Breast epithelium (tissue), 4 donors: Measurements from ENCODE around the gene KCNN4. TPM values are rescaled to one million over a fixed set of nuclear protein-coding genes. Genes with fewer than 3 reads are reported as not detected.

Source experiments
- DNase-seq, 2 donors: peaks; one replicate each; pipeline ENCODE4 v3.0.0-alpha.2; 2019; ENCODE audit warnings: low spot score in 2 of 2
- H3K27ac ChIP-seq, 2 donors: fragments of 200-600 bp; sonication (generic) in 1 of 2; one replicate each; pipeline ENCODE4 v1.5.1; 2016 to 2019; ENCODE audit warnings: mild to moderate bottlenecking in 1 of 2
- H3K27me3 ChIP-seq, 2 donors: fragments of 200-600 bp; sonication (generic) in 1 of 2; one replicate each; pipeline versions ENCODE4 v1.5.1 to v1.6.0; 2017 to 2019; ENCODE audit warnings: control low read depth in 1 of 2, mild to moderate bottlenecking in 1 of 2
- H3K36me3 ChIP-seq: fragments of 200-600 bp; one replicate; pipeline ENCODE4 v1.5.1; 2019
- H3K4me1 ChIP-seq, 2 donors: fragments of 200-600 bp; sonication (generic); one replicate each; pipeline ENCODE4 v1.5.1; 2016 to 2019; ENCODE audit warnings: control low read depth in 1 of 2
- H3K4me3 ChIP-seq, 3 donors: fragments of 200-600 bp; sonication (generic); 1 replicate in 2 of 3; 2 replicates in 1 of 3; pipeline ENCODE4 v1.5.1; 2016 to 2019; ENCODE audit warnings: mild to moderate bottlenecking in 3 of 3, moderate library complexity in 2 of 3
- H3K9me3 ChIP-seq, 2 donors: fragments of 200-600 bp; sonication (generic) in 1 of 2; one replicate each; pipeline ENCODE4 v1.5.1; 2016 to 2019; ENCODE audit warnings: control low read depth in 1 of 2
- POLR2A ChIP-seq: fragments of 450-650 bp; IDR thresholded peaks from one replicate; pipeline ENCODE4 v1.6.1; 2016; ENCODE audit warnings: antibody characterized with exemption, mild to moderate bottlenecking, moderate library complexity
- POLR2AphosphoS5 ChIP-seq, 3 donors: sonication (generic); formaldehyde crosslinking; IDR thresholded peaks; one replicate each; pipeline ENCODE4 v1.6.1; 2017; ENCODE audit warnings: antibody characterized with exemption in 3 of 3
- intact Hi-C: fragments of 100-400 bp; cut with DNase I; formaldehyde crosslinking; loops from one replicate; pipeline ENCODE4 v1.15.1; 2023; ENCODE audit warnings: low total_unique reads
- total RNA-seq, 3 donors: library from RNA; depleted of rRNA; stranded (reverse); fragments of >200 nt; gene quantifications; one replicate each; pipeline ENCODE4 v1.1.0, GENCODE V29; 2016
- TF ChIP-seq, protein P1 (sequence below), 3 donors: fragments of 450-650 bp; IDR thresholded peaks; one replicate each; pipeline ENCODE4 v1.5.1; 2016 to 2017; ENCODE audit warnings: antibody characterized with exemption in 3 of 3, mild to moderate bottlenecking in 3 of 3, moderate library complexity in 3 of 3

The KCNN4 gene
- total RNA-seq, 3 donors from 2014 or later: 1.9 to 61.9 (median 28.2) TPM

DNA sequence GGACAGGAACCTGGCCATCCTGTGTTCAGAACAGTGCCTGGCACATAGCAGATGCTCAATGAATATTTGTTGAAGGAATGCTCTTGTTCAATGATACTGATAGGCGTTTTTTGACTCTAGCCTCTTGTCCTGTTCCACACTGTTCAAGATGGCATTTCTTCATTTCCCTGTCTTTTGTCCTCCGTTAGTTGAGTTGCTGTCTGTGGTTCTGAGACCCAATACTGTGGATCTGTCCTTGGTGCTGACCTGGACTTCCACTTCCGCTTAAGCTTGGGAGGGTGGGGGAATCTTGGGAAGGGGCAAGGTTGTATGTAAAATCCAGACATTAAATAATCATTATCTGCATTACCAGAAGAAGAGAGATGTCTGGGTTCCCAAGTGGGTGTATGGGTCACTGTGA is 8.3 kb upstream of the KCNN4 start:
- no peak for TF ChIP-seq POLR2A
- TF ChIP-seq, protein P1, sequence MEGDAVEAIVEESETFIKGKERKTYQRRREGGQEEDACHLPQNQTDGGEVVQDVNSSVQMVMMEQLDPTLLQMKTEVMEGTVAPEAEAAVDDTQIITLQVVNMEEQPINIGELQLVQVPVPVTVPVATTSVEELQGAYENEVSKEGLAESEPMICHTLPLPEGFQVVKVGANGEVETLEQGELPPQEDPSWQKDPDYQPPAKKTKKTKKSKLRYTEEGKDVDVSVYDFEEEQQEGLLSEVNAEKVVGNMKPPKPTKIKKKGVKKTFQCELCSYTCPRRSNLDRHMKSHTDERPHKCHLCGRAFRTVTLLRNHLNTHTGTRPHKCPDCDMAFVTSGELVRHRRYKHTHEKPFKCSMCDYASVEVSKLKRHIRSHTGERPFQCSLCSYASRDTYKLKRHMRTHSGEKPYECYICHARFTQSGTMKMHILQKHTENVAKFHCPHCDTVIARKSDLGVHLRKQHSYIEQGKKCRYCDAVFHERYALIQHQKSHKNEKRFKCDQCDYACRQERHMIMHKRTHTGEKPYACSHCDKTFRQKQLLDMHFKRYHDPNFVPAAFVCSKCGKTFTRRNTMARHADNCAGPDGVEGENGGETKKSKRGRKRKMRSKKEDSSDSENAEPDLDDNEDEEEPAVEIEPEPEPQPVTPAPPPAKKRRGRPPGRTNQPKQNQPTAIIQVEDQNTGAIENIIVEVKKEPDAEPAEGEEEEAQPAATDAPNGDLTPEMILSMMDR (IDR thresholded peaks at IDR 0.05): no peak
- no peak for TF ChIP-seq POLR2AphosphoS5 (IDR thresholded peaks at IDR 0.05)
- Histone ChIP-seq H3K36me3 (no peaks in the 10 kb centered on the region), H3K27me3 (no peaks in the 10 kb centered on the region), H3K4me1 (peaks cover 3 to 5% of the 10 kb centered on the region in 2 donors), H3K9me3 (no peaks in the 10 kb centered on the region), H3K27ac (no peak overlapping the region), H3K4me3 (no peak overlapping the region)
- intact Hi-C loops: no loop called here
- no peak for DNase-seq

- DNase-seq: no peak
- intact Hi-C loops: no loop called here
- Histone ChIP-seq H3K27me3 (no peaks in the 10 kb centered on the region), H3K27ac (peak overlapping the region; percentile 35 to 37), H3K4me1 (peaks cover 5 to 9% of the 10 kb centered on the region in 2 donors), H3K4me3 (no peak overlapping the region), H3K36me3 (no peaks in the 10 kb centered on the region), H3K9me3 (no peaks in the 10 kb centered on the region)
- TF ChIP-seq POLR2A (no peak), POLR2AphosphoS5 (IDR thresholded peaks at IDR 0.05) (no peak)
- TF ChIP-seq, protein P1 (IDR thresholded peaks at IDR 0.05): no peak
These were observed 5.9 kb upstream of the KCNN4 start for GRCh38 chr19:43786665-43787064.

DNA sequence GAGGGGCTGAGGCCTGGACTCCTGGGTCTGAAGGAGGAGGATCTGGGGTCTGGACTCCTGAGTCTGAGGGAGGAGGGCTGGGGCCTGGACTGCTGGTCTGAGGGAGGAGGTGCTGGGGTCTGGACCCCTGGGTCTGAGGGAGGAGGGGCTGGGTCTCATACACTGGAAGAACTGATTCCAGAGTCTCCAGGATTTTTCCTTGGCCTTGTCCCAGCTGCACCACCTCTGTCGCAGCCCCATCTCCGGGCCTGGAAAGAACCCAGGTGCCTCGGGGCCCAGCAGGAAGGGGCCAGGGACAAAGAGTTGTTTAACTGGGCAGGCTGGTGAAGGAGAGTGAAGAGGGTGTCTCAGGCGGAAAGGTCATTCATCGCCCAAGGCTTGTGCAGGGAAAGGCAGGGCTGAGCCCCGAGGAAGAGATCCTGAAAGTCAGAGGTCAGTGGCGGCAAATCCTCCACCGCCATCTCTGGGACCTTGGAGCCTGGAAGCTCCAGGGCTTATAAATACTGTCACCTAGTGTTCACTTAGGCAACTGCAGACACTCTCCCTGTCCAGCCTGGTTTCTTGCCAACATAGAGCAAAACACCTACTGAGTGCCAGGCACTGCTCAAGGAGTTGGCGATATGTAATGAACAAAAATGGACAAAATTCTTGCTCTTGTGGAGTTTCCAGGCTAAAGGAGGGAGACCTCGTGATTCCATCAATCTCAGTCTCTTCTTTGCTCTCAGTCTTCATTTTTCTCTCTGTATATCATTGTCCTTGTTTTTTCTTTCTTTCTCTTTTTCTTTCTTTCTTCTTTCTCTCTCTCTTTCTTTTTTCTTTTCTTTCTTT is 4.4 kb upstream of the KCNN4 start:
- Histone ChIP-seq H3K27me3 (no peaks in the 10 kb centered on the region), H3K36me3 (no peaks in the 10 kb centered on the region), H3K9me3 (no peaks in the 10 kb centered on the region), H3K4me3 (peak overlapping the region in 1 of 3 donors; percentile 39), H3K27ac (peak overlapping the region; percentile 85 to 90), H3K4me1 (peaks cover 5 to 13% of the 10 kb centered on the region in 2 donors)
- peak in 1 of 2 donors; percentile 65 for DNase-seq
- intact Hi-C loops: no loop called here
- TF ChIP-seq POLR2A (no peak), POLR2AphosphoS5 (IDR thresholded peaks at IDR 0.05) (peak in 2 of 3 donors; percentile 22 to 34)
- TF ChIP-seq, protein P1 (IDR thresholded peaks at IDR 0.05): peak; percentile 90 to 98 (median 94)

DNA sequence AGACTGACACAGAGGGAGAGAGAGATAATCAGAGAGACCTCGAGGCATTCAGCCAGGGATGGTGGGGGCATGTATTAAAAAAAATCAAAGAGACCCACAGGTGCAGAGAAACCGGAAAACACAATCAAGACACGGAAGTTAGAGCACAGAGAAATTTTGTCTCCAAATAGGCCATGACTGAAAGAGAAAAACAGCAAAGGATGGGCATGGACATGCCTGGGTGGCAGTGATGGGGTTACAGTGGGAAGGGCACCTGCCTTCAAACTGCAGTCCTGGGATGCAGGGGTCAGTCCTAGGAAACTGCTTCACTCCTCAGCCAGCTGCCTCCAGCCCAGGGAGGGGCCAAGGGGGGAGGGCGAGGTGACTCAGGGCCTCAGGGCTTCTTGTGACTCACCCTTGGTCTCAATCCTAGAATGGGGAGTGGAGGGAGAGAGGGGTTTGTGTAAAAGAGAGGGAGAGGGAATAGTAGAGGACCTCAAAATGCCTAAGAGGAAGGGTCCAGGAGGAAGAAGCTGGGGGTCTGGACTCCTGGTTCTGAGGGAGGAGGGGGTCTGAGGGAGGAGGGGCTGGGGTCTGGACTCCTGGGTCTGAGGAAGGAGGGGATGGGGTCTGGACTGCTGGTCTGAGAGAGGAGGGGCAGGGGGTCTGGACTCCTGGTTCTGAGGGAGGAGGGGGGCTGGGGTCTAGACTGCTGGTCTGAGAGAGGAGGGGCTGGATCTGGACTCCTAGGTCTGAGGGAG is 3.6 kb upstream of the KCNN4 start:
- Histone ChIP-seq H3K4me3 (peak overlapping the region in 1 of 3 donors; percentile 39), H3K9me3 (no peaks in the 10 kb centered on the region), H3K27ac (peak overlapping the region; percentile 85 to 90), H3K4me1 (peaks cover 5 to 13% of the 10 kb centered on the region in 2 donors), H3K36me3 (no peaks in the 10 kb centered on the region), H3K27me3 (no peaks in the 10 kb centered on the region)
- intact Hi-C loops: no loop called here
- DNase-seq: peak in 1 of 2 donors; percentile 67
- TF ChIP-seq POLR2AphosphoS5 (IDR thresholded peaks at IDR 0.05): peak in 1 of 3 donors; percentile 41
- TF ChIP-seq POLR2A: no peak

GRCh38 chr19:43783636-43784035 is 2.9 kb upstream of the KCNN4 start:
- intact Hi-C loops: no loop called here
- peaks cover 5 to 13% of the 10 kb centered on the region in 2 donors for H3K4me1 ChIP-seq
- no peaks in the 10 kb centered on the region for H3K36me3 ChIP-seq
- H3K4me3 ChIP-seq: peak overlapping the region in 1 of 3 donors; percentile 39
- H3K27me3 ChIP-seq: no peaks in the 10 kb centered on the region
- peak overlapping the region; percentile 85 to 90 for H3K27ac ChIP-seq
- DNase-seq: no peak
- TF ChIP-seq, protein P1 (IDR thresholded peaks at IDR 0.05): no peak
- TF ChIP-seq POLR2A (no peak), POLR2AphosphoS5 (IDR thresholded peaks at IDR 0.05) (no peak)
- H3K9me3 ChIP-seq: no peaks in the 10 kb centered on the region
